Neural crest cell (in vitro differentiated cells): ENCODE results near the gene IPO11. TPM values are rescaled to one million over a fixed set of nuclear protein-coding genes. Genes with fewer than 3 reads are reported as not detected.

ENCODE experiments used
- DNase-seq: peaks from one replicate; pipeline ENCODE4 v3.0.0; 2021; ENCODE audit warnings: low read depth, mixed read lengths, low spot score
- H3K27ac Mint-ChIP-seq: one replicate; pipeline ENCODE4 v1.8.0; 2021; ENCODE audit warnings: mild to moderate bottlenecking, mixed read lengths; ENCODE audit not compliant: unreplicated experiment
- H3K27me3 Mint-ChIP-seq: 2 replicates; pipeline ENCODE4 v1.8.0; 2021; ENCODE audit warnings: low read depth, mild to moderate bottlenecking, mixed read lengths
- H3K36me3 Mint-ChIP-seq: 2 replicates; pipeline ENCODE4 v1.8.0; 2021; ENCODE audit warnings: low read depth, mild to moderate bottlenecking, mixed read lengths
- H3K4me1 Mint-ChIP-seq: 2 replicates; pipeline ENCODE4 v1.8.0; 2021; ENCODE audit warnings: mixed read lengths
- H3K4me3 Mint-ChIP-seq: one replicate; pipeline ENCODE4 v1.8.0; 2021; ENCODE audit warnings: mild to moderate bottlenecking, mixed read lengths
- H3K9me3 Mint-ChIP-seq: 2 replicates; pipeline ENCODE4 v1.8.0; 2021; ENCODE audit warnings: mixed read lengths
- CTCF ChIP-seq: fragments of 200-600 bp; sonication (generic); conservative IDR thresholded peaks from 2 replicates; pipeline ENCODE4 v1.5.0; 2021; ENCODE audit warnings: antibody characterized with exemption, mild to moderate bottlenecking
- total RNA-seq: library from RNA; stranded (reverse); gene quantifications from 2 replicates; pipeline ENCODE4 v1.2.1, GENCODE V29; 2021

Gene IPO11
- total RNA-seq, 1 donor from 2014 or later, result 48.2 TPM

GRCh38 chr5:62568800-62569432 lies 156.4 kb downstream of the IPO11 start:
- H3K36me3 Mint-ChIP-seq, result peaks cover 40% of the 10 kb centered on the region
- no peak for TF ChIP-seq CTCF
- H3K27ac Mint-ChIP-seq, result peak overlapping the region; percentile 16
- H3K9me3 Mint-ChIP-seq, result peaks cover 17% of the 10 kb centered on the region
- H3K27me3 Mint-ChIP-seq, result no peaks in the 10 kb centered on the region
- H3K4me1 Mint-ChIP-seq, result peaks cover 3% of the 10 kb centered on the region
- DNase-seq, result no peak
- H3K4me3 Mint-ChIP-seq, result no peak overlapping the region

- H3K4me1 Mint-ChIP-seq, result peaks cover 3% of the 10 kb centered on the region
- H3K27me3 Mint-ChIP-seq, result no peaks in the 10 kb centered on the region
- DNase-seq, result no peak
- no peak overlapping the region for H3K4me3 Mint-ChIP-seq
- H3K9me3 Mint-ChIP-seq, result peaks cover 17% of the 10 kb centered on the region
- TF ChIP-seq CTCF, result no peak
- H3K27ac Mint-ChIP-seq, result peak overlapping the region; percentile 16
- H3K36me3 Mint-ChIP-seq, result peaks cover 40% of the 10 kb centered on the region
Measured at GRCh38 chr5:62569470-62569869, 156.9 kb downstream of the IPO11 start.

- Mint-ChIP-seq H3K9me3 (peaks cover 2% of the 10 kb centered on the region), H3K4me3 (no peak overlapping the region), H3K27ac (no peak overlapping the region), H3K4me1 (peaks cover 9% of the 10 kb centered on the region), H3K27me3 (no peaks in the 10 kb centered on the region), H3K36me3 (peaks cover 15% of the 10 kb centered on the region)
- no peak for TF ChIP-seq CTCF
- DNase-seq, result no peak
Measured at GRCh38 chr5:62572918-62573514, 160.5 kb downstream of the IPO11 start.

- H3K27ac Mint-ChIP-seq, result no peak overlapping the region
- DNase-seq, result no peak
- peaks cover 3% of the 10 kb centered on the region for H3K36me3 Mint-ChIP-seq
- no peaks in the 10 kb centered on the region for H3K27me3 Mint-ChIP-seq
- no peak overlapping the region for H3K4me3 Mint-ChIP-seq
- TF ChIP-seq CTCF, result no peak
- peaks cover 11% of the 10 kb centered on the region for H3K4me1 Mint-ChIP-seq
- H3K9me3 Mint-ChIP-seq, result no peaks in the 10 kb centered on the region
Measured at GRCh38 chr5:62574599-62574998, 162.0 kb downstream of the IPO11 start.

GRCh38 chr5:62575066-62575465 lies 162.5 kb downstream of the IPO11 start:
- Mint-ChIP-seq H3K27me3 (no peaks in the 10 kb centered on the region), H3K4me1 (peaks cover 11% of the 10 kb centered on the region), H3K9me3 (no peaks in the 10 kb centered on the region), H3K36me3 (peaks cover 3% of the 10 kb centered on the region), H3K4me3 (no peak overlapping the region), H3K27ac (peak overlapping the region; percentile 1)
- no peak for DNase-seq
- TF ChIP-seq CTCF, result no peak
